Gastrocnemius medialis (tissue), 4 donors: ENCODE results near the gene DUSP12. TPM values are rescaled to one million over a fixed set of nuclear protein-coding genes. Genes with fewer than 3 reads are reported as not detected.

Experiments used
- ATAC-seq, 2 donors: fragments of 150-250 bp; one replicate each; pipeline ENCODE4 v1.9.1; 2016
- DNase-seq, 2 donors: peaks; one replicate each; pipeline ENCODE4 v3.0.0-alpha.2; 2019
- H3K27ac ChIP-seq, 4 donors: fragments of 200-600 bp; sonication (generic); 1 replicate in 1 of 4; 2 replicates in 3 of 4; pipeline ENCODE4 v1.5.1; 2016 to 2018; ENCODE audit warnings: mild to moderate bottlenecking in 2 of 4, moderate library complexity in 1 of 4
- H3K27me3 ChIP-seq, 3 donors: fragments of 200-600 bp; sonication (generic) in 2 of 3; 1 replicate in 1 of 3; 2 replicates in 2 of 3; pipeline versions ENCODE4 v1.5.1 to v1.6.0; 2016 to 2019; ENCODE audit warnings: mild to moderate bottlenecking in 1 of 3, moderate library complexity in 1 of 3
- H3K36me3 ChIP-seq, 2 donors: fragments of 200-600 bp; sonication (generic) in 1 of 2; one replicate each; pipeline ENCODE4 v1.5.1; 2017 to 2018
- H3K4me1 ChIP-seq, 2 donors: fragments of 200-600 bp; sonication (generic) in 1 of 2; one replicate each; pipeline ENCODE4 v1.5.1; 2016 to 2017; ENCODE audit warnings: mild to moderate bottlenecking in 2 of 2
- H3K4me3 ChIP-seq, 4 donors: fragments of 200-600 bp; sonication (generic) in 3 of 4; 1 replicate in 1 of 4; 2 replicates in 3 of 4; pipeline ENCODE4 v1.5.1; 2016 to 2019; ENCODE audit warnings: mild to moderate bottlenecking in 2 of 4
- H3K9me3 ChIP-seq, 3 donors: fragments of 200-600 bp; sonication (generic) in 2 of 3; 1 replicate in 1 of 3; 2 replicates in 2 of 3; pipeline ENCODE4 v1.5.1; 2016 to 2019
- CTCF ChIP-seq, 5 experiments: fragments of 450-650 bp in 3 of 5; fragments of 200-600 bp in 2 of 5; sonication (generic) in 2 of 5; IDR thresholded peaks in 4 of 5; conservative IDR thresholded peaks in 1 of 5; 1 replicate in 4 of 5; 2 replicates in 1 of 5; pipeline ENCODE4 v1.5.1; 2016 to 2019; ENCODE audit warnings: antibody characterized with exemption in 5 of 5, mild to moderate bottlenecking in 3 of 5, moderate library complexity in 3 of 5
- POLR2A ChIP-seq, 2 donors: fragments of 450-650 bp; IDR thresholded peaks; one replicate each; pipeline ENCODE4 v1.6.1; 2017; ENCODE audit warnings: antibody characterized with exemption in 2 of 2, mild to moderate bottlenecking in 2 of 2, moderate library complexity in 2 of 2
- in situ Hi-C, 4 donors: fragments of 200-750 bp; cut with MboI; loops; one replicate each; pipeline versions ENCODE4 v1.15.0 to v1.8.0; 2017; ENCODE audit warnings: low sequenced_read_pairs in 4 of 4
- intact Hi-C: fragments of 100-400 bp; cut with DNase I; formaldehyde crosslinking; loops from one replicate; pipeline ENCODE4 v1.15.1; 2023; ENCODE audit warnings: low total_unique reads
- total RNA-seq, 4 donors: library from RNA; depleted of rRNA; stranded (reverse); fragments of >200 nt; gene quantifications; one replicate each; pipeline versions ENCODE4 v1.1.0 to v1.2.3, GENCODE V29; 2016

The DUSP12 gene
- total RNA-seq, 4 donors from 2014 or later, result 5.0 to 15.0 (median 10.0) TPM

DNA sequence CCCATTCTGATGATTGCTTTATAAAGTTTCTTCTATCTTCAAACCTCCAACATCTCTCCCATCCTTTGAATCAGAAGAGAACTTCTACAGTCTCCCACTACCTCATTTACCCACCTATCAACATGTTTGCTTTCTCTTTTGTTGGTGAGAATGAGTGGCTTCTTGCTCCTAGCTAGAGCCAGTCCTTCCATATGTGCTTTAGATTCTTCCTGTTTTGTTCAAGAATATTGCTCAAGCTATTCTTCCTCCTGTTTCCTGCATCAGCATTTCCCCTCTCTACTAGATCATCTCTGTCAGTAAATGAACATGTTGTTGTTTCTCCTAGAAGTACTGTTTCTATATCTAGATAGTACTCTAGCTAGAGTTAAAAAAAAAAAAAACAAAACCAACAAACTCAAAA is 22.8 kb downstream of the DUSP12 start:
- Histone ChIP-seq H3K4me1 (peaks cover 29 to 50% of the 10 kb centered on the region in 2 donors), H3K27ac (no peak overlapping the region), H3K4me3 (no peak overlapping the region), H3K36me3 (no peaks in the 10 kb centered on the region), H3K9me3 (no peaks in the 10 kb centered on the region), H3K27me3 (no peaks in the 10 kb centered on the region)
- DNase-seq, result no peak
- no peak for ATAC-seq
- TF ChIP-seq POLR2A (IDR thresholded peaks at IDR 0.05), result no peak
- in situ Hi-C loops (loop anchor here in 2 of 4 donors (25.0 kb wide), 2 partner anchors 585 to 1435 kb away; partner anchors contain the start of genes ADAMTS4 (in 1 of the 2), B4GALT3 (in 1 of the 2), COPA (in 1 of the 2) and NCSTN (in 1 of the 2)), intact Hi-C loops (no loop called here)

- H3K27me3 ChIP-seq, result no peaks in the 10 kb centered on the region
- peaks cover 16 to 36% of the 10 kb centered on the region in 2 donors for H3K4me1 ChIP-seq
- H3K9me3 ChIP-seq, result no peaks in the 10 kb centered on the region
- H3K36me3 ChIP-seq, result peaks cover 0 to 3% of the 10 kb centered on the region in 2 donors
- intact Hi-C loops (no loop called here), in situ Hi-C loops (loop anchor here in 2 of 4 donors (25.0 kb wide), 2 partner anchors 586 to 1436 kb away; partner anchors contain the start of genes ADAMTS4 (in 1 of the 2), B4GALT3 (in 1 of the 2), COPA (in 1 of the 2) and NCSTN (in 1 of the 2))
- no peak for DNase-seq
- no peak overlapping the region for H3K27ac ChIP-seq
- TF ChIP-seq CTCF (IDR thresholded peaks at IDR 0.05 in 4 of 5, conservative IDR thresholded peaks at IDR 0.05 in 1 of 5) (no peak), POLR2A (IDR thresholded peaks at IDR 0.05) (no peak)
- ATAC-seq, result no peak
- H3K4me3 ChIP-seq, result no peak overlapping the region
Measured at GRCh38 chr1:161773791-161774190, 24.2 kb downstream of the DUSP12 start.

GRCh38 chr1:161777261-161777660 is 27.7 kb downstream of the DUSP12 start:
- in situ Hi-C loops, result no loop called here

GRCh38 chr1:161778522-161778921 is 28.9 kb downstream of the DUSP12 start:
- H3K4me3 ChIP-seq, result no peak overlapping the region
- peaks cover 0 to 11% of the 10 kb centered on the region in 2 donors for H3K4me1 ChIP-seq
- H3K27ac ChIP-seq, result no peak overlapping the region
- TF ChIP-seq CTCF (IDR thresholded peaks at IDR 0.05 in 4 of 5, conservative IDR thresholded peaks at IDR 0.05 in 1 of 5), result no peak
- no peak for TF ChIP-seq POLR2A (IDR thresholded peaks at IDR 0.05)
- in situ Hi-C loops, result no loop called here
- intact Hi-C loops, result no loop called here
- no peak for ATAC-seq
- DNase-seq, result no peak
- no peaks in the 10 kb centered on the region for H3K27me3 ChIP-seq
- peaks cover 0 to 19% of the 10 kb centered on the region in 2 donors for H3K36me3 ChIP-seq
- H3K9me3 ChIP-seq, result no peaks in the 10 kb centered on the region

More at GRCh38 chr1:161777261-161777660, 27.7 kb downstream of the DUSP12 start:
- ATAC-seq (no peak), DNase-seq (no peak)
- no peak overlapping the region for H3K4me3 ChIP-seq
- peaks cover 0 to 8% of the 10 kb centered on the region in 2 donors for H3K36me3 ChIP-seq
- intact Hi-C loops, result no loop called here
- H3K9me3 ChIP-seq, result no peaks in the 10 kb centered on the region
- TF ChIP-seq CTCF (IDR thresholded peaks at IDR 0.05 in 4 of 5, conservative IDR thresholded peaks at IDR 0.05 in 1 of 5), result no peak
- no peak for TF ChIP-seq POLR2A (IDR thresholded peaks at IDR 0.05)
- H3K27ac ChIP-seq, result no peak overlapping the region
- peaks cover 0 to 17% of the 10 kb centered on the region in 2 donors for H3K4me1 ChIP-seq
- H3K27me3 ChIP-seq, result no peaks in the 10 kb centered on the region

GRCh38 chr1:161779393-161779792 is 29.8 kb downstream of the DUSP12 start:
- ATAC-seq, result no peak
- peaks cover 0 to 28% of the 10 kb centered on the region in 2 donors for H3K36me3 ChIP-seq
- no peak overlapping the region for H3K27ac ChIP-seq
- in situ Hi-C loops (no loop called here), intact Hi-C loops (no loop called here)
- no peak overlapping the region for H3K4me3 ChIP-seq
- DNase-seq, result no peak
- TF ChIP-seq POLR2A (IDR thresholded peaks at IDR 0.05) (no peak), CTCF (IDR thresholded peaks at IDR 0.05 in 4 of 5, conservative IDR thresholded peaks at IDR 0.05 in 1 of 5) (no peak)
- H3K27me3 ChIP-seq, result no peaks in the 10 kb centered on the region
- no peaks in the 10 kb centered on the region for H3K9me3 ChIP-seq
- H3K4me1 ChIP-seq, result peaks cover 0 to 5% of the 10 kb centered on the region in 2 donors
